ENCODE data around the gene OR6T1. TPM values are rescaled to one million over a fixed set of nuclear protein-coding genes. Genes with fewer than 3 reads are reported as not detected.

OR6T1 gene
- total and polyA plus RNA-seq, 2 experiments from 2014 or later = not detected

- ATAC-seq (no peak), DNase-seq (ENCODE audit: low spot score) (no peak)
- H3K4me1 Mint-ChIP-seq = peaks cover 21% of the 10 kb centered on the region
Observed at GRCh38 chr11:123904932-123905331, 38.7 kb downstream of the OR6T1 start.

More at GRCh38 chr11:123904932-123905331, 38.7 kb downstream of the OR6T1 start:
- Histone ChIP-seq H3K36me3 (ENCODE audit: insufficient read depth) (no peaks in the 10 kb centered on the region), H3K4me1 (ENCODE audit: insufficient read depth) (peaks cover 10% of the 10 kb centered on the region), H3K4me2 (no peak overlapping the region), H3K4me3 (no peak overlapping the region), H3K9me2 (ENCODE audit: insufficient read depth) (peaks cover 5% of the 10 kb centered on the region; the same call in 1 of the 2 replicates), H3K27me3 (ENCODE audit: insufficient read depth) (no peaks in the 10 kb centered on the region), H4K20me1 (replicated peaks; ENCODE audit: insufficient read depth) (no peaks in the 10 kb centered on the region), H3K79me2 (replicated peaks; ENCODE audit: insufficient read depth) (no peaks in the 10 kb centered on the region), H3K27ac (ENCODE audit: low read depth) (no peak overlapping the region), H3F3A (replicated peaks; ENCODE audit: low read depth) (no peaks in the 10 kb centered on the region), H2AFZ (no peak overlapping the region)
- H3K27ac Mint-ChIP-seq = no peak overlapping the region
- H3K9me3 Mint-ChIP-seq = no peaks in the 10 kb centered on the region
- no peaks in the 10 kb centered on the region for H3K27me3 Mint-ChIP-seq (ENCODE audit: insufficient read depth, low read depth, poor library complexity)
- TF ChIP-seq CREB1 (CRISPR knock-in tag; IDR thresholded peaks at IDR 0.05; ENCODE audit: low read depth) = no peak
- TF ChIP-seq ZNF331 (CRISPR knock-in tag; IDR thresholded peaks at IDR 0.05; ENCODE audit: low read depth) = no peak
- no peak for TF ChIP-seq NANOG (IDR thresholded peaks at IDR 0.05; ENCODE audit: borderline replicate concordance)
- TF ChIP-seq ZNF114 (CRISPR knock-in tag; IDR thresholded peaks at IDR 0.05) = no peak
- TF ChIP-seq EZH2 (IDR thresholded peaks at IDR 0.05; ENCODE audit: low read depth, unreplicated experiment) = no peak
- no peak for TF ChIP-seq EZH2phosphoT487 (IDR thresholded peaks at IDR 0.05; ENCODE audit: unreplicated experiment)
- TF ChIP-seq CTCF (conservative IDR thresholded peaks at IDR 0.05; ENCODE audit: low read depth in 2 of 2) = no peak
- no peak for TF ChIP-seq ZNF462 (CRISPR knock-in tag; IDR thresholded peaks at IDR 0.05)
- no peak for TF ChIP-seq POLR2AphosphoS5 (IDR thresholded peaks at IDR 0.05; ENCODE audit: low read depth)
- TF ChIP-seq REST (IDR thresholded peaks at IDR 0.05; ENCODE audit: unreplicated experiment) = no peak
- no peak for TF ChIP-seq STAT1 (IDR thresholded peaks at IDR 0.05; ENCODE audit: unreplicated experiment)
- no peak for TF ChIP-seq JUNB (IDR thresholded peaks at IDR 0.05; ENCODE audit: unreplicated experiment)
- TF ChIP-seq, protein P1, sequence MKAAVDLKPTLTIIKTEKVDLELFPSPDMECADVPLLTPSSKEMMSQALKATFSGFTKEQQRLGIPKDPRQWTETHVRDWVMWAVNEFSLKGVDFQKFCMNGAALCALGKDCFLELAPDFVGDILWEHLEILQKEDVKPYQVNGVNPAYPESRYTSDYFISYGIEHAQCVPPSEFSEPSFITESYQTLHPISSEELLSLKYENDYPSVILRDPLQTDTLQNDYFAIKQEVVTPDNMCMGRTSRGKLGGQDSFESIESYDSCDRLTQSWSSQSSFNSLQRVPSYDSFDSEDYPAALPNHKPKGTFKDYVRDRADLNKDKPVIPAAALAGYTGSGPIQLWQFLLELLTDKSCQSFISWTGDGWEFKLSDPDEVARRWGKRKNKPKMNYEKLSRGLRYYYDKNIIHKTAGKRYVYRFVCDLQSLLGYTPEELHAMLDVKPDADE (IDR thresholded peaks at IDR 0.05) = no peak
- H3K36me3 Mint-ChIP-seq (ENCODE audit: low read depth) = no peaks in the 10 kb centered on the region
- H3K4me3 Mint-ChIP-seq = no peak overlapping the region
